ENCODE measurements around the gene HS6ST2.

Gene HS6ST2

GRCh38 chrX:132843363-132843762 lies 115.1 kb downstream of the HS6ST2 start:
- no peak overlapping the region for H3K27ac ChIP-seq (ENCODE audit: low read length)
- no peak overlapping the region for H3K4me3 ChIP-seq (ENCODE audit: low read depth in 1 of 2, low read length in 2 of 2)
- no peaks in the 10 kb centered on the region for H3K27me3 ChIP-seq (ENCODE audit: low read depth, low read length)
- no peaks in the 10 kb centered on the region for H3K9me3 ChIP-seq (ENCODE audit: control insufficient read depth in 1 of 2, low read length in 2 of 2)
- H3K4me1 ChIP-seq (ENCODE audit: control insufficient read depth in 1 of 2, insufficient read depth in 2 of 2, low read length in 2 of 2): no peaks in the 10 kb centered on the region
- H3K36me3 ChIP-seq (ENCODE audit: control insufficient read depth in 1 of 2, insufficient read depth in 2 of 2, low read length in 2 of 2): no peaks in the 10 kb centered on the region

DNA sequence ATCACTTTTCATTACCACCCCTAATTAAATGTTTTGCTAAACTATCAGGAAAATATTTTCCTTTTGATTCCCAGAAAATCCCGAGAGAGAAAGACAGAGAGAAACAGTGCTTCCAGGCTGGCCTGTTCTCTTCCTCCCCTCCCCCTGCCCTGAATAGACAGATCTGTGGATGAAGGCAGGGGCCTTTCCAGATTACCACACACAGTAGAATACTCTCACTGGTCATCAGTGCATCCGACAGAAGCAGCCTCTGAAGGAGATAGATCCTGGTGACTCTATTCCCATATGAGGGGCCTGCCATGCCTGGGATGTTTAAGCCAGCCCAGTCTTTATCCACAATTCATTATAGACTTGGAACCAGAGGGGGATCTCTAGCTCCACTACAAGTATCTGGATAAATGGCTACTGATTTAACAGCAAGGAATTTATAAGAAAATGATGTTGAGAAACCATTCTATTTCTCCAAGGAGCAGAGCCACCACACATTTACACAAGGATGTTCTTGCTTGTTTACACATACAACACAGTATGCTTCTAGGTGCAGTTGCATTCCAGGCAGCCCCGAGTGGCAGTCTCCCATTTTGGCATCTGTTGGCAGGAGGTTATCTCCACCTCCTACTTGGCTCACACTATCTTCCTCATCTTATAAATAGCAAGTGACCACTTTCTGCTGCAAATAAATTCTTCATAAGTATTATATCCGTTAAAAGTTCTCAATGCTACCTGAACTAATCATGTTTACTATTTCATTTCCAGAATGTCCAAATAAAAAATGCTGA lies 115.8 kb downstream of the HS6ST2 start:
- Histone ChIP-seq H3K9me3 (ENCODE audit: control insufficient read depth in 1 of 2, low read length in 2 of 2) (no peaks in the 10 kb centered on the region), H3K4me3 (ENCODE audit: low read depth in 1 of 2, low read length in 2 of 2) (no peak overlapping the region), H3K27ac (ENCODE audit: low read length) (no peak overlapping the region)

DNA sequence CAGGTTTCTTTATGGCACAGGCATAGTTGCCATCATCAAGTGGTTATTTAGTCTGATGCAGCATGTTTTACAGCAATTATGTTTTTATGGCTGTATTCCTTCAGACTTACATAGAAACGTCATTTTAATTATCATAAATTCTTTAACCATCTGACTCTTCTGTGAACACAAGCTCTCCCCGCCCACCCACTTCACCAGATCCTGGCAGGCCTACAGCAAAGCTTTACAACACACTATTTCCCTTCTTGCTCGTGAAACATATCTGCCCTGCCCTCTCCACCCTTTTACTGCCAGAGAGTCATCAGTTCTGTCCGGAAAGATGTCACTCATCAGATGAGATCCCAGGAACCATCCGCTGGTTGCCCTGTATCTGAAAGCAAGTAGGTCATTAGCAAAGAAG lies 120.5 kb downstream of the HS6ST2 start:
- Histone ChIP-seq H3K27ac (ENCODE audit: low read length) (no peak overlapping the region), H3K4me1 (ENCODE audit: control insufficient read depth in 1 of 2, insufficient read depth in 2 of 2, low read length in 2 of 2) (no peaks in the 10 kb centered on the region), H3K9me3 (ENCODE audit: control insufficient read depth in 1 of 2, low read length in 2 of 2) (no peaks in the 10 kb centered on the region), H3K4me3 (ENCODE audit: low read depth in 1 of 2, low read length in 2 of 2) (no peak overlapping the region), H3K27me3 (ENCODE audit: low read depth, low read length) (no peaks in the 10 kb centered on the region), H3K36me3 (ENCODE audit: control insufficient read depth in 1 of 2, insufficient read depth in 2 of 2, low read length in 2 of 2) (no peaks in the 10 kb centered on the region)

More for the DNA sequence above, 115.8 kb downstream of the HS6ST2 start:
- Histone ChIP-seq H3K4me1 (ENCODE audit: control insufficient read depth in 1 of 2, insufficient read depth in 2 of 2, low read length in 2 of 2) (no peaks in the 10 kb centered on the region), H3K36me3 (ENCODE audit: control insufficient read depth in 1 of 2, insufficient read depth in 2 of 2, low read length in 2 of 2) (no peaks in the 10 kb centered on the region), H3K27me3 (ENCODE audit: low read depth, low read length) (no peaks in the 10 kb centered on the region)

DNA sequence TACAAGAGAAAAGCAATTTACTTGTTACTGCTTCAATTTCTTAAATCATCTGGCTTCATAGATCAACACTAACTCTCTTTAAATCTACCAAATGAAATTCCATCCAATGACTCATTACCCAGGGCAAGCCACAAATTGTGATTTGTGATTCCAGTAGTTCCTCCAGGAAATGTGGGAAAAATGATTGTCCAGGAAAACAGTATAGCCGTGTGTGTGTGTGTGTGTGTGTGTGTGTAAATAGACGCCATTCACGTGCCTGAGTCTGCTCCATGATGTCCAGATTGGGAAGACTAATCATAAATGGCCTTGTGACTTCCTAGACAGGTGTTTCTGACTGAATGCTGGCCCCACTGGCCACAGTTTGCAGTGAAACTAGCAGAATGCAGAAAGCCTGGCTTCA lies 121.3 kb downstream of the HS6ST2 start:
- H3K4me1 ChIP-seq (ENCODE audit: control insufficient read depth in 1 of 2, insufficient read depth in 2 of 2, low read length in 2 of 2): no peaks in the 10 kb centered on the region
- no peak overlapping the region for H3K4me3 ChIP-seq (ENCODE audit: low read depth in 1 of 2, low read length in 2 of 2)
- no peak overlapping the region for H3K27ac ChIP-seq (ENCODE audit: low read length)
- H3K27me3 ChIP-seq (ENCODE audit: low read depth, low read length): no peaks in the 10 kb centered on the region
- H3K9me3 ChIP-seq (ENCODE audit: control insufficient read depth in 1 of 2, low read length in 2 of 2): no peaks in the 10 kb centered on the region
- H3K36me3 ChIP-seq (ENCODE audit: control insufficient read depth in 1 of 2, insufficient read depth in 2 of 2, low read length in 2 of 2): no peaks in the 10 kb centered on the region

- no peak overlapping the region for H3K27ac ChIP-seq (ENCODE audit: low read length)
- H3K36me3 ChIP-seq (ENCODE audit: control insufficient read depth in 1 of 2, insufficient read depth in 2 of 2, low read length in 2 of 2): no peaks in the 10 kb centered on the region
- H3K27me3 ChIP-seq (ENCODE audit: low read depth, low read length): no peaks in the 10 kb centered on the region
- no peak overlapping the region for H3K4me3 ChIP-seq (ENCODE audit: low read depth in 1 of 2, low read length in 2 of 2)
- H3K9me3 ChIP-seq (ENCODE audit: control insufficient read depth in 1 of 2, low read length in 2 of 2): no peaks in the 10 kb centered on the region
- no peaks in the 10 kb centered on the region for H3K4me1 ChIP-seq (ENCODE audit: control insufficient read depth in 1 of 2, insufficient read depth in 2 of 2, low read length in 2 of 2)
These were observed 122.0 kb downstream of the HS6ST2 start for GRCh38 chrX:132836471-132836870.

DNA sequence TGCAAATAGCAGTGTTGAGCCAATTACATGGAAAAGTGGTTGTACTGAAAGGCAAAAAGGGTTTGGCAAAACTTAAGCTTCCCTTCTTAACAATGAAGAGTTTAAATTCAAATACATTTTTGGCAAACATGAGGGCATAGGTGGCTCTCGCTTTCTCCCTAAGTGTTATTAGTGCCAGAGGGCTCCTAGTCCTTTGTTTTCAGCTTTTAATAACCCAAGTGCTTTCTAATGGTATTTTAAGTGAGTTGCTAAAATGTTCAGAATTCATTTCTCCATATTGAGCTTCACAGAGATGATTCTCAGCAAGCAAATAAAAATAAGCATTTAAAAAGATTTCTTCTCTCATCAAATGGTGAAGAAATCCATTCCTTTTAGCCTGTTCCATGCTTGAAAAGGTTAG lies 123.7 kb downstream of the HS6ST2 start:
- Histone ChIP-seq H3K9me3 (ENCODE audit: control insufficient read depth in 1 of 2, low read length in 2 of 2) (no peaks in the 10 kb centered on the region), H3K27me3 (ENCODE audit: low read depth, low read length) (no peaks in the 10 kb centered on the region), H3K4me1 (ENCODE audit: control insufficient read depth in 1 of 2, insufficient read depth in 2 of 2, low read length in 2 of 2) (no peaks in the 10 kb centered on the region), H3K27ac (ENCODE audit: low read length) (no peak overlapping the region), H3K4me3 (ENCODE audit: low read depth in 1 of 2, low read length in 2 of 2) (no peak overlapping the region), H3K36me3 (ENCODE audit: control insufficient read depth in 1 of 2, insufficient read depth in 2 of 2, low read length in 2 of 2) (no peaks in the 10 kb centered on the region)

DNA sequence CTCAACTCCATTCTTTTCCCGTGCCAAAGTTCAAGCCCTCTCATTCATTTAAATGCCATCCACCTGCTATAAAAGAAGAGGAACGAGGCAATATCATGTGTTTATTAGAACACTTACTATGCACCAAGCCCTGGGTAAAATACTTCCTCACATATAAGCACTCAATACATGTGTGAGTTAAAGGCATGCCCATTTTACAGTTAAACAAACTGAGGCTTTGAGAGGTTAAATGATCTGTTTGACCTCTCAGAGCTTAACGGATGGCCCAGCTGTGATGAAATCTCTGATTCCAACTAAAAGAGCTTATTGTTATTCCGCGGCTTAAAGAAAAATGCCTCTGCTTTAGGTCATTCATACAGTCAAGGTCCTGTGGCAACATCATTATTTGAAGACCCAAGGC lies 124.3 kb downstream of the HS6ST2 start:
- Histone ChIP-seq H3K36me3 (ENCODE audit: control insufficient read depth in 1 of 2, insufficient read depth in 2 of 2, low read length in 2 of 2) (no peaks in the 10 kb centered on the region), H3K27ac (ENCODE audit: low read length) (no peak overlapping the region), H3K27me3 (ENCODE audit: low read depth, low read length) (no peaks in the 10 kb centered on the region), H3K4me3 (ENCODE audit: low read depth in 1 of 2, low read length in 2 of 2) (no peak overlapping the region), H3K9me3 (ENCODE audit: control insufficient read depth in 1 of 2, low read length in 2 of 2) (no peaks in the 10 kb centered on the region), H3K4me1 (ENCODE audit: control insufficient read depth in 1 of 2, insufficient read depth in 2 of 2, low read length in 2 of 2) (no peaks in the 10 kb centered on the region)

GRCh38 chrX:132833373-132833772 lies 125.1 kb downstream of the HS6ST2 start:
- Histone ChIP-seq H3K4me3 (ENCODE audit: low read depth in 1 of 2, low read length in 2 of 2) (no peak overlapping the region), H3K27ac (ENCODE audit: low read length) (no peak overlapping the region), H3K9me3 (ENCODE audit: control insufficient read depth in 1 of 2, low read length in 2 of 2) (no peaks in the 10 kb centered on the region), H3K36me3 (ENCODE audit: control insufficient read depth in 1 of 2, insufficient read depth in 2 of 2, low read length in 2 of 2) (no peaks in the 10 kb centered on the region), H3K4me1 (ENCODE audit: control insufficient read depth in 1 of 2, insufficient read depth in 2 of 2, low read length in 2 of 2) (no peaks in the 10 kb centered on the region), H3K27me3 (ENCODE audit: low read depth, low read length) (no peaks in the 10 kb centered on the region)

DNA sequence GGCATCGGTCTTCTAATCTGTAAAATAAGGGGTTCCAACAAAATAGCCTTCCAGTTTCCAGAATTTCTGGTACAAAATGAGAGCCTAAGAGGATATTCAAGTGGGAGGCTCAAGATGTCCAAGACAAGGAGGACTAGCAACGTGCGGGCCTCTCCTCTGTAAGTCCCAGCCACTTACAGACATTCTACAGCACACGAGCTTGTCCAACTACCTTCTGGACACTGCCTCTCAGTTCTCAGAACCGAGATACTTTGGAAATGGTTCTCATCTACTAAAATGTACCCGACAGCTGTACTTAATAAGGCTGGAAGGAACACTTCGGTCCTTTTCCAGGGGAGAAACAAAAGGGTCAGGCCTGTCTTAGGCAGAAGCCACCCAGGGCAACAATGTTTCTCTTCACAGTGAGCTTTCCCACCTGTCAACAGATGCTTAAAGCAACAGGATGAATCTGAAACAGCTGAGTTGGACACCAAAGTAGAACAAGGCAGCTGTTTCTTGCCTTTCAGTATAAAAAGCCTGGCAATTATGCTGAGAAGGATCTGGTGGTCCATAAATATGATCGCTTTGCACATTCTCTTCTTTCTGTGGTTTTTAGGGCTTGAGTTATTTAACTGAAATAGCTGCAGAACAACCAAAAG lies 127.0 kb downstream of the HS6ST2 start:
- H3K4me1 ChIP-seq (ENCODE audit: control insufficient read depth in 1 of 2, insufficient read depth in 2 of 2, low read length in 2 of 2): no peaks in the 10 kb centered on the region
- no peak overlapping the region for H3K4me3 ChIP-seq (ENCODE audit: low read depth in 1 of 2, low read length in 2 of 2)
- H3K9me3 ChIP-seq (ENCODE audit: control insufficient read depth in 1 of 2, low read length in 2 of 2): no peaks in the 10 kb centered on the region
- H3K27me3 ChIP-seq (ENCODE audit: low read depth, low read length): no peaks in the 10 kb centered on the region
- no peak overlapping the region for H3K27ac ChIP-seq (ENCODE audit: low read length)
- H3K36me3 ChIP-seq (ENCODE audit: control insufficient read depth in 1 of 2, insufficient read depth in 2 of 2, low read length in 2 of 2): no peaks in the 10 kb centered on the region

DNA sequence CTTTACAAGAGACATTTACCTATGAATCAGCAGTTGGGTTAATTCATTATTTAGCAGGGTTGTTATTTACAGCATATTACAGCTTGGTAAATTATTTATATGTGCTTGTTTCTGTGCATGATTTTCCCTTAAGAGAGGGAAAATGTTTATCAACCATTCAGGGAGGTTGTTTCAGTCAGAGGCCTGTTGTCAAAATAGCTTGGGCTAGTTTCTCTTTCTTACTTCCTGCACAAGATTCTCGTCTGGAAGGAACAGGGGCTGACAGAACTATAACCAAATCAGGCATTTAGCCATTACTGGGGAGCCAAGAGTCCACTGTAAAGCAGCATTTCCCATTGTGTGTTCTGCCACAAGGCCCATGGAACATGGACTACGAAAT lies 135.8 kb downstream of the HS6ST2 start:
- no peak overlapping the region for H3K27ac ChIP-seq (ENCODE audit: low read length)

GRCh38 chrX:132821974-132822633 lies 136.3 kb downstream of the HS6ST2 start:
- no peaks in the 10 kb centered on the region for H3K4me1 ChIP-seq (ENCODE audit: control insufficient read depth in 1 of 2, insufficient read depth in 2 of 2, low read length in 2 of 2)

More for the DNA sequence above, 135.8 kb downstream of the HS6ST2 start:
- H3K4me3 ChIP-seq (ENCODE audit: low read depth in 1 of 2, low read length in 2 of 2): no peak overlapping the region
- no peaks in the 10 kb centered on the region for H3K4me1 ChIP-seq (ENCODE audit: control insufficient read depth in 1 of 2, insufficient read depth in 2 of 2, low read length in 2 of 2)
- H3K27me3 ChIP-seq (ENCODE audit: low read depth, low read length): no peaks in the 10 kb centered on the region
- no peaks in the 10 kb centered on the region for H3K9me3 ChIP-seq (ENCODE audit: control insufficient read depth in 1 of 2, low read length in 2 of 2)
- H3K36me3 ChIP-seq (ENCODE audit: control insufficient read depth in 1 of 2, insufficient read depth in 2 of 2, low read length in 2 of 2): no peaks in the 10 kb centered on the region

More at GRCh38 chrX:132821974-132822633, 136.3 kb downstream of the HS6ST2 start:
- Histone ChIP-seq H3K4me3 (ENCODE audit: low read depth in 1 of 2, low read length in 2 of 2) (no peak overlapping the region), H3K36me3 (ENCODE audit: control insufficient read depth in 1 of 2, insufficient read depth in 2 of 2, low read length in 2 of 2) (no peaks in the 10 kb centered on the region), H3K27ac (ENCODE audit: low read length) (no peak overlapping the region), H3K27me3 (ENCODE audit: low read depth, low read length) (no peaks in the 10 kb centered on the region), H3K9me3 (ENCODE audit: control insufficient read depth in 1 of 2, low read length in 2 of 2) (no peaks in the 10 kb centered on the region)

All from muscle layer of duodenum (tissue), 2 donors.